PC-3 (cell line): ENCODE measurements around the gene PELO.

Experiments
- CTCF ChIP-seq: fragments of 300-600 bp; sonication (generic); conservative IDR thresholded peaks from 2 replicates; pipeline ENCODE4 v1.5.1; 2017; ENCODE audit warnings: antibody characterized with exemption, low read depth, mild to moderate bottlenecking, low read length
- EZH2 ChIP-seq: fragments of 300-600 bp; sonication (generic); IDR thresholded peaks from one replicate; pipeline ENCODE4 v1.6.1; 2017; ENCODE audit warnings: antibody characterized with exemption, mild to moderate bottlenecking, low read length; ENCODE audit not compliant: unreplicated experiment
- EZH2phosphoT487 ChIP-seq: fragments of 300-600 bp; sonication (generic); IDR thresholded peaks from 2 replicates; pipeline ENCODE4 v1.6.1; 2018; ENCODE audit warnings: mild to moderate bottlenecking, antibody characterized with exemption, low read length, borderline replicate concordance

GRCh38 chr5:52746539-52746938 lies 41.2 kb upstream of the PELO start:
- TF ChIP-seq CTCF, result no peak
- no peak for TF ChIP-seq EZH2
- TF ChIP-seq EZH2phosphoT487, result no peak
